Measurements from ENCODE around the gene NUP98.

- TF ChIP-seq, protein P1, sequence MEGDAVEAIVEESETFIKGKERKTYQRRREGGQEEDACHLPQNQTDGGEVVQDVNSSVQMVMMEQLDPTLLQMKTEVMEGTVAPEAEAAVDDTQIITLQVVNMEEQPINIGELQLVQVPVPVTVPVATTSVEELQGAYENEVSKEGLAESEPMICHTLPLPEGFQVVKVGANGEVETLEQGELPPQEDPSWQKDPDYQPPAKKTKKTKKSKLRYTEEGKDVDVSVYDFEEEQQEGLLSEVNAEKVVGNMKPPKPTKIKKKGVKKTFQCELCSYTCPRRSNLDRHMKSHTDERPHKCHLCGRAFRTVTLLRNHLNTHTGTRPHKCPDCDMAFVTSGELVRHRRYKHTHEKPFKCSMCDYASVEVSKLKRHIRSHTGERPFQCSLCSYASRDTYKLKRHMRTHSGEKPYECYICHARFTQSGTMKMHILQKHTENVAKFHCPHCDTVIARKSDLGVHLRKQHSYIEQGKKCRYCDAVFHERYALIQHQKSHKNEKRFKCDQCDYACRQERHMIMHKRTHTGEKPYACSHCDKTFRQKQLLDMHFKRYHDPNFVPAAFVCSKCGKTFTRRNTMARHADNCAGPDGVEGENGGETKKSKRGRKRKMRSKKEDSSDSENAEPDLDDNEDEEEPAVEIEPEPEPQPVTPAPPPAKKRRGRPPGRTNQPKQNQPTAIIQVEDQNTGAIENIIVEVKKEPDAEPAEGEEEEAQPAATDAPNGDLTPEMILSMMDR (IDR thresholded peaks at IDR 0.05): no peak
- no peak for TF ChIP-seq POLR2A (IDR thresholded peaks at IDR 0.05)
Measured at GRCh38 chr11:3659595-3660515, 137.5 kb downstream of the NUP98 start.

Data from ovary (tissue), 3 donors.